ENCODE results near the gene TMED4. TPM values are rescaled to one million over a fixed set of nuclear protein-coding genes. Genes with fewer than 3 reads are reported as not detected.

TMED4 gene
- total RNA-seq, 2 experiments from 2014 or later, result 68.6 to 80.5 TPM

DNA sequence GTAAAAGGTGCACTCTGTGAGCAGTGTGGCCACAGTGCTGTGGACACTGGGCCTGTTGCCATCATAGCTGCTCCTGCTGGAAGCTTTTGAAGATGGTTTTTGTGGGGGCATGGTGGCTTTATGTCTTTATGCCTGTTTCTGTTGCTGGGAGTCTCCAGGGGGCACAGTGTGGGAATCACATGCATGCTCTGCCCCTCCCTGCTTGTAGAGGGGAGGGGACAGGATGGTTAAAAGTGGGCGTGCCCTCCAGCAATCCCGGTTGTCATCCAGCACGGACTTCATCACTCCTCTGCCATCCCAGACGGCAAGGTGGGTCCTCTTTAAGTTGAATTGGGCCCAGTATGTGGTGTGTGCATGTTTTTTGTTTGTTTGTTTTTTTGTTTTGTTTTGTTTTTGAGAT is 44.6 kb upstream of the TMED4 start:
- intact Hi-C loops (cut with micrococcal nuclease; ENCODE audit: unreplicated experiment), result no loop called here
- Histone ChIP-seq H3K4me2 (ENCODE audit: low read length) (no peak overlapping the region), H3K4me1 (ENCODE audit: insufficient read depth, low read length, poor library complexity, severe bottlenecking) (peaks cover 31% of the 10 kb centered on the region), H3K27ac (ENCODE audit: low read depth, low read length, poor library complexity, severe bottlenecking) (no peak overlapping the region), H3K79me2 (ENCODE audit: insufficient read depth, low read depth, low read length) (peaks cover 34% of the 10 kb centered on the region), H3K36me3 (ENCODE audit: insufficient read depth, low read length) (peaks cover 68% of the 10 kb centered on the region), H3K4me3 (ENCODE audit: low read depth, low read length, poor library complexity, severe bottlenecking) (no peak overlapping the region), H4K20me1 (ENCODE audit: insufficient read depth, low read length) (no peaks in the 10 kb centered on the region), H3K9me2 (ENCODE audit: insufficient read depth, low read length) (no peaks in the 10 kb centered on the region), H2AFZ (ENCODE audit: low read length) (no peak overlapping the region), H3K9me3 (ENCODE audit: low read length) (no peaks in the 10 kb centered on the region)
- BruUV-seq (replicated peaks), result no TSS peak
- TF ChIP-seq EZH2phosphoT487 (IDR thresholded peaks at IDR 0.05; ENCODE audit: borderline replicate concordance, low read depth, low read length) (no peak), CTCF (conservative IDR thresholded peaks at IDR 0.05; ENCODE audit: low read length) (no peak)
- CTCF ChIA-PET (ENCODE audit: unreplicated experiment), result no interaction called here
- DNase-seq (ENCODE audit: low spot score), result no peak
- POLR2A ChIA-PET, result interaction anchor here (1.6 kb wide), 1 partner anchor 11 kb away, joined by 4 read pairs; no protein-coding TSS in a partner anchor

- Histone ChIP-seq H3K79me2 (ENCODE audit: insufficient read depth, low read depth, low read length) (peaks cover 38% of the 10 kb centered on the region), H3K4me3 (ENCODE audit: low read depth, low read length, poor library complexity, severe bottlenecking) (no peak overlapping the region), H3K9me3 (ENCODE audit: low read length) (no peaks in the 10 kb centered on the region), H4K20me1 (ENCODE audit: insufficient read depth, low read length) (no peaks in the 10 kb centered on the region), H3K4me2 (ENCODE audit: low read length) (no peak overlapping the region), H3K36me3 (ENCODE audit: insufficient read depth, low read length) (peaks cover 64% of the 10 kb centered on the region), H3K27ac (ENCODE audit: low read depth, low read length, poor library complexity, severe bottlenecking) (no peak overlapping the region), H3K9me2 (ENCODE audit: insufficient read depth, low read length) (no peaks in the 10 kb centered on the region), H3K4me1 (ENCODE audit: insufficient read depth, low read length, poor library complexity, severe bottlenecking) (peaks cover 23% of the 10 kb centered on the region), H2AFZ (ENCODE audit: low read length) (no peak overlapping the region)
- BruUV-seq (replicated peaks), result no TSS peak
- POLR2A ChIA-PET, result interaction anchor here (1.6 kb wide), 1 partner anchor 10 kb away, joined by 4 read pairs; no protein-coding TSS in a partner anchor
- DNase-seq (ENCODE audit: low spot score), result no peak
- intact Hi-C loops (cut with micrococcal nuclease; ENCODE audit: unreplicated experiment), result no loop called here
- CTCF ChIA-PET (ENCODE audit: unreplicated experiment), result no interaction called here
- TF ChIP-seq EZH2phosphoT487 (IDR thresholded peaks at IDR 0.05; ENCODE audit: borderline replicate concordance, low read depth, low read length) (no peak), CTCF (conservative IDR thresholded peaks at IDR 0.05; ENCODE audit: low read length) (no peak)
Measured at GRCh38 chr7:44625526-44626471, 43.8 kb upstream of the TMED4 start.

DNA sequence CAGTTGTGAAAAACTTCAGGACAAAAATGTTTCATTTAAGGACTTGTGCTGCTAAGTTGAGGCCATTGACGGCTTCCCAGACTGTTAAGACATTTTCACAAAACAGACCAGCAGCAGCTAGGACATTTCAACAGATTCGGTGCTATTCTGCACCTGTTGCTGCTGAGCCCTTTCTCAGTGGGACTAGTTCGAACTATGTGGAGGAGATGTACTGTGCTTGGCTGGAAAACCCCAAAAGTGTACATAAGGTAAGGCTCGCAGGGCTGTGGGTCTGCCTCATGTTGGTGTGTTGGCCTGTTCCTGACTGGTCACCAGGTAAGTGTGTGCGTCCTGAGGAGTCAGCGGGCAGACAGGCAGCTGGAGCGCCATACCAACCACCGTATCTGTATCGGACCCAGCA is 42.3 kb upstream of the TMED4 start:
- H3K79me2 ChIP-seq (ENCODE audit: insufficient read depth, low read depth, low read length), result peaks cover 53% of the 10 kb centered on the region
- no peaks in the 10 kb centered on the region for H3K9me3 ChIP-seq (ENCODE audit: low read length)
- DNase-seq (ENCODE audit: low spot score), result no peak
- intact Hi-C loops (cut with micrococcal nuclease; ENCODE audit: unreplicated experiment), result no loop called here
- no peak overlapping the region for H3K27ac ChIP-seq (ENCODE audit: low read depth, low read length, poor library complexity, severe bottlenecking)
- H2AFZ ChIP-seq (ENCODE audit: low read length), result no peak overlapping the region
- peaks cover 8% of the 10 kb centered on the region for H3K4me1 ChIP-seq (ENCODE audit: insufficient read depth, low read length, poor library complexity, severe bottlenecking)
- BruUV-seq (replicated peaks), result no TSS peak
- ChIA-PET CTCF (ENCODE audit: unreplicated experiment) (no interaction called here), POLR2A (interaction anchor here (0.7 to 1.6 kb wide), 3 partner anchors 15 to 745 kb away, joined by 3 to 5 read pairs (median 4); no protein-coding TSS in a partner anchor)
- H4K20me1 ChIP-seq (ENCODE audit: insufficient read depth, low read length), result no peaks in the 10 kb centered on the region
- H3K4me2 ChIP-seq (ENCODE audit: low read length), result no peak overlapping the region
- H3K4me3 ChIP-seq (ENCODE audit: low read depth, low read length, poor library complexity, severe bottlenecking), result no peak overlapping the region
- peaks cover 56% of the 10 kb centered on the region for H3K36me3 ChIP-seq (ENCODE audit: insufficient read depth, low read length)
- TF ChIP-seq EZH2phosphoT487 (IDR thresholded peaks at IDR 0.05; ENCODE audit: borderline replicate concordance, low read depth, low read length) (no peak), CTCF (conservative IDR thresholded peaks at IDR 0.05; ENCODE audit: low read length) (no peak)
- no peaks in the 10 kb centered on the region for H3K9me2 ChIP-seq (ENCODE audit: insufficient read depth, low read length)
